ENCODE results near the gene ABCG1.
"Not testable (repeated sequence)": the region's sequence is repeated elsewhere in the genome, so short reads cannot be mapped to it uniquely, and the experiment has no call there.

ABCG1 gene

GRCh38 chr21:42218836-42219605 lies at the start of gene ABCG1:
Gene ABCG1 (plus strand): TSS chr21:42219140. CDS start chr21:42219263, 123 bp downstream.
- DNase-seq, result peak; percentile 74

DNA sequence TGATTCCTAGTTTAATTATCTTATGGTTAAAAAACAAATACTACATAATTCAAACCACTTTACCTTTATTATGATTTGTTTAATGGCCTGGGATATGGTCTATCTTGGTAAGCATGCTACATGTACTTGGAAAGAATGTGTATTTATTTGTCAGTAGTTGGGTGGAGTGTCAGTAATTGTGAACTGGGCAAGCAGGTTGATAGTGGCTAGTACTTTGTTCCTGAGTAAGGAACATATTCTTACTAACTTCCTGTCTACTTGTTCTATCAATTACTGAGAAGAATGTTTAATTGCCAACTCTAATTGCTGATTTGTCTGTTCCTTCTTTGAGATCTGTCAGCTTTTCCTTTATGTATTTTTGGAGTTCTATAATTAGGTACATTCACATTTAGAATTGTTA lies 49.2 kb upstream of the ABCG1 start:
- DNase-seq, result no peak

DNA sequence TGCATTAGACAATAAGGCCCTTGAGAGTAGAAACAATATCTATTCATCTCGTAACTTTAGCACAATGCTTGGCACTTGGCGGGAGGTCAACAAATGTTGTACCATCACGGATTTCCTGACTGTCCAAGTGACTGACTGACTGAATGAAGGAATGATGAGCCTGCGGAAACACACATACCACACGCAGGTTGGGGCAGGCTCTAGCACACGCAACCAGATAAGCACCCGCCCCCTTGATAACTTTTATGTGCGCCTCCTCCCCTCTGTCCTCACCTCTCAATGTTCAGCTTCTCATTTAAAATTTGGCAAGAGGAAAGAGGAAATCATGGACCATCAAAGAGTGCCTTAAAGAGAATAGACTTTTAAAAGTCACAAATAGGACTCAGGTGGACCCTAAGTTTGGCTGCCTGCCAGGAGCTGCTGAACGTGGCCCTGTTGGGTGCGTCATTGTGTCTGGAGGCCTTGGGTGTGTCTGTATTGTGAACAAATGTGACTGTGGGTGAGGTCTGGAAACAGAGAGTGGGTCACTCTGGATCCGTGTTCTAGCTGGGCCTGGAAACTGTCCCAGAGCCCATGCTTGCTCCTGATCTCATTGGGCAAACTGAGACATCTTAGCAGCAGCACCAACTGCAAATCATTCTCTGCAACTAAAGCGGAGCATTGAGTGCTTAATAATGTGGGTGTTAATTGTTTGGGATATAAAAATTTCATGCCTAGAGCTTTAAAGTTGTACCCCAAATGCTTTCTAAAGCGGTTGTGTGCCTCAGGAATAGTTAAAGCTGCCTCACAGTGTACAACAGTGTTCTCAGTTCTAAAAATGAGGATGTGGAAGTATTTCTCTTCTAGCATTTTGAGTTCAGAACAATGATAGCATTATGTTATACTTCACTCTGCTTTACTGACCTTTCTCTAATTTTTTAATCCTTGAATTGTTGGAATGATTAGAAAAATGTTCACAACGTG lies 47.6 kb upstream of the ABCG1 start:
- DNase-seq, result no peak

DNA sequence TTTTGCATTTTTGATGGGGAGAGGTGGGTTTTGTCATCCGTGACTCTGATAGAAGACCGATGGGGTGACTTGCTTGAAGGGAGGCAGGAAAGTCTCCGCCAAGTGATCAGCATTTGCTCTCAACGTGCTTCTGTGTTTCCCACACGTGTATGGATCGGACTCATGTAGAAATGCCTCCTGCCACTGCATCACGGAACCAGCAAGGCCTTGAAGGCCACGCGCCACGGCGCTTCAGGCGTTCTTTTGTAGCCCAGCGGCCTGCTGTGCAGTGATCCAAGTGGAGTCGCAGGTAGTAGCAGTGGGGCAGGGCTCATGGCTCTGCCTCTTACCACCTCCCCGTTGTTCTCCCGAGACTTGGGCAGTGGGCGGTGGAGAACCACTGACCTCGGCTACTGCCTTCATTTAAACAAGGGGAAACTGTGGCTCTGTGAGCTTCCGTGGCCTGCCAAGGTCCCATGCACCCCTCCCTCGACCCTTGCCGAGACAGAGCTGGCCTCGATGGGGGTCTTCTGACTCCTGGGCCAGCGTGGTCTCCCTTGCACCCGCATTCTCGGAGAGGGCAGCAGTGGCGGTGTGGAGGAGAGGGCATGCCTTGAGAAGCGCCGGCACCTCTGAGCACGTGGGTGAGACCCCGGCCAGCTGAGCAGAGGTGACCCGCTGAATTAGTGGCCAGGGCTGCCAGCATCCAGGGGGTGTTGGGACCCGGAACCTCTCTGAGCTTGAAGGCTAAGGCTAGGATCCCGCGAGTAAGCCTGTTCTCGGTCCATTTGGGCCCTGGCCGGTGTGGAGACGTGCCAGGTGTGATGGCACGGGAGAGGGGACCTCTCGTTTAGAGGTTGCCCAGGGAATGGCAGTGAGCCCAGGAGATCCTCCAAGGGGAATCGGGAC lies 46.1 kb upstream of the ABCG1 start:
- DNase-seq, result no peak

GRCh38 chr21:42174173-42174572 lies 44.8 kb upstream of the ABCG1 start:
- DNase-seq, result peak; percentile 13

DNA sequence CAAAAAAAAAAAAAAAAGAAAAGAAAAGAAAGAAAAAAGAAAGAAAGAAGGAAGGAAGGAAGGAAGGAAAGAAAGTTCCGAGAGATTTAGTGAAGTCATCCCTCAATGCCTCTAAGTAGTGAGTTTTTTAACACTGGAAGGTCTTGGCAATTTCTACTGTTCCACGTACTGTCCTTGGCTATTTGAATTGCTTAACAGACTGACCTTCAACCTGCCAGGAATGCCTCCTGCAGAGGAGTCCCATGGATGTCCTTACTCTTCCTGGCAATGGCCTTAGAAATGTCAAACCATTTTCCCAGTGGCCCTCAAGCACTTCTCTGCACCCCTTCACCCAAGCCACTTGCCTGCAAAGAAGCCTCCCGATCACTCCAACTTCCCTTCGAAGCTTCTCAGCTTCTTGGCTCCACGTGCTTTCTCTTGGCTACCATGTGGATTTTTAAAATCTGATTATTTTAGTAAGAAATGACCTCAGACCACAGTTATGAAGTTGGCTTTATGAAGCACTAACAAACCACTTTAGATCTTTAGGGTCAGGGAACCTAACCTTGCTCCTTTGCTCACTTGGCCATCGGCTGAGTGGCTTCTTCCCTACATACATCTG lies 43.7 kb upstream of the ABCG1 start:
- DNase-seq, result no peak

- DNase-seq, result no peak
These were observed 42.1 kb upstream of the ABCG1 start for GRCh38 chr21:42176859-42177258.

DNA sequence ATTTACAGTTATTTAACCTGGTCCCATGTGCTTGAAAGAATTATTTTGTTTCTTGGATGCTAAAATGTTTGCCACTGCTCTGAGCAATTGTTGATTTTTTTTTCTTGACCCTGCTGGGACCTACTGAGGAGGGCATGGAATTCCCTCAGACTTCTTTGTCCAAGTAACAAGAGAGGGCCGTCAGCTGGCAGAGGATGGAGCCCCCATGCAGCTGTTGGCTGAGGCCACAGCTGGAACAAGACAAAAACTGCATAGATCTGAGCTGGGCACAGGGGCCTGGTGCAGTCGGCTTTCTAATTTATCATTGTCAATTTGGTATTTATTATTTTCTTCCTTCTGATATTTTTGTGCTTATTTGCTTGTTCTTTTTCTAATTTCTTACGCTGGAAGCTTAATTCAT lies 39.6 kb upstream of the ABCG1 start:
- no peak for DNase-seq

DNA sequence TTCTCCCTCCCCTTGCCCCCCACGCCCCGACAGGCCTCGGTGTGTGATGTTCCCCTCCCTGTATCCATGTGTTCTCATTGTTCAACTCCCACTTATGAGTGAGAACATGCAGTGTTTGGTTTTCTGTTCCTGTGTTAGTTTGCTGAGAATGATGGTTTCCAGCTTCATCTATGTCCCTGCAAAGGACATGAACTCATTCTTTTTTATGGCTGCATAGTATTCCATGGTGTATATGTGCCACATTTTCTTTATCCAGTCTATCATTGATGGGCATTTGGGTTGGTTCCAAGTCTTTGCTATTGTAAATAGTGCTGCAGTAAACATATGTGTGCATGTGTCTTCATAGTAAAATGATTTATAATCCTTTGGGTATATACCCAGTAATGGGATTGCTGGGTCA lies 38.9 kb upstream of the ABCG1 start:
- not testable (repeated sequence) for DNase-seq

DNA sequence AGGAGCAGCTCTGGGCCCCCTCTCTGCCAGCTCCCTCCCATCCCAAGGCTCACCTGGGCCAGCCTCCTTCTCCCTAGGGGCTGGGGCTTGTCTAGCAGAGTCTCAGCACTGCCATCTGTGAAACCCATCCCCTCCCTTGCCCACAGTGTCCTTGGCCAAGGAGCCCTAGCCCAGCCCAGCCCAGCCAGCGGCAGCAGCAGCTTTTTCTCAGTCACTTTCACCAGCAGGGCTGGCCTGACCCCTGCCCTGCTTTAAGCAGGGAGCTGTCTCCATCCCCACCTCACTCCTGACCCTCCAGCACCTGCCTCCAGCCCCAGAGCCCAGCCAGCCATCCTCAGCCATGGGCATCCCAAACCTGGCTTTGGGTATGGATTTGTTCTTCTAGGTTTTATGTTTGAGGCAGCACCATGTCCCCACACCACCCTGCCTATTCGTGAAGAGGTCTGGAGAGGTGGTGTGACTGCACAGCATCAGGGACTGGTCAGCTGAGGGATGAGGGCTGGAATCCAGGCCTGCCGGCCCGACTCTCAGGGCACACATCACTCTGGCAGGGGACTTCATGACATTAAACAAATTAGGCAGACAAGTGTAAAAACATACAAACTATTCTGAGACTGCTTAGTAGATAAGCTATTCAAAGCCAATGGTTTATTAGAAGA lies 36.1 kb upstream of the ABCG1 start:
- no peak for DNase-seq

DNA sequence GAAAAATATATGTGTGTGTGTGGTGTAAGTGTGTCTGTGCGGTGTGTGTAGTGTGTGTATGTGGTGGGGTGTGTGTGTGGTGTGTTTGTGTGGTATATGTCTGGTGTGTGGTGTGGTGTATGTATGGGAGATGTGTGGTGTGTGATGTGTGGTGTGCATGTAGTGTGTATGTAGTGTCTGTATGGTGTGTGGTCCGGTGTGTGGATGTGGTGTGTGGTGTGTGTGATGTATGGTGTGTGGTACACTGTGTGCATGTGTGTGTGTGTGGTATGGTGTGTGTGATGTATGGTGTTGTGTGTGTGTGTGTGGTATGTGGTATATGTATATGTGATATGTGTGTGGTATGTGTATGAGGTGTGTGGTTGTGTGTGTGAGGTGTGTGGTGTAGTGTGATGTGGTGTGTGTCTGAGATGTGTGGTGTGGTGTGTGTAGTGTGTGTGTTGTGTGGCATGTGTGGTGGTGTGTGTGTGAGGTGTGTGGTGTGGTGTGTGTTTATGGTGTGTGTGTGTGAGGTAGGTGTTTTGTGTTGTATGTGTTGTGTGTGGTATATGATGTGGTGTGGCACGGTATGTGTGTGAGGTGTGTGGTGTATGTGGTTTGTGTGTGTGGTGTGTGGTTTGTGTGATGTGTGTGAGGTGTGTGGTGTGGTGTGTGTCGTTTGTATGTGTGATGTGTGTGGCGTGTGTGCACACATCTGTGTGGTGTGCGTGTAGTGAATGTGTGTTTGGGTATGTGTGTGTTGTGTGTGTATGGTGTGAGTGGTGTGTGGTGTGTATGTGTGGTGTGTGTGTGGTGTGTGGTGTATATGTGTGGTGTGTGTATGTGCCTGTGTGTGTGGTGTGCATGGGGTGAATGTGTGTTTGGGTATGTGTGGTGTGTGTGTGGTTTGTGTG lies 35.3 kb upstream of the ABCG1 start:
- no peak for DNase-seq

- no peak for DNase-seq
These were observed 32.3 kb upstream of the ABCG1 start for GRCh38 chr21:42186591-42186990.

GRCh38 chr21:42187976-42188653 lies 30.8 kb upstream of the ABCG1 start:
- DNase-seq, result no peak

DNA sequence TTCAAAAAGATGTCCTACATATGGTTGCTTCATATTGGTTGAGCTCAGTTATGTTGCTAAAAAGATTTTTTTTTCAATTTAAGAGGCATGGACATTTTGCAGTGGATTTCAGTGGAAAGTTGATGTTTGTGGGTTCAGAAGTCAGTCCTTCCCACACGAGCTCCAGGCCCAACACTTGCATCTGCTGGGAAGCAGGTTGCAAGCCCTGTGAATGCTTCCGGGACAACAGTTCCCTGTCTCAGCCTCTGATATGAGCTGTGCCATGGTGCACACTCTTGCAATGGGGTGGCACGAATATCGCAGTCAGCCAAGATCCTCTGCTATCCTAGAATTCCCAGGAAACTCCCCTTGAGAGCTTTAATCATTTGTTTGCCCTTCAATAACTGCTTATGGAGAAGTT lies 30.3 kb upstream of the ABCG1 start:
- DNase-seq, result no peak

DNA sequence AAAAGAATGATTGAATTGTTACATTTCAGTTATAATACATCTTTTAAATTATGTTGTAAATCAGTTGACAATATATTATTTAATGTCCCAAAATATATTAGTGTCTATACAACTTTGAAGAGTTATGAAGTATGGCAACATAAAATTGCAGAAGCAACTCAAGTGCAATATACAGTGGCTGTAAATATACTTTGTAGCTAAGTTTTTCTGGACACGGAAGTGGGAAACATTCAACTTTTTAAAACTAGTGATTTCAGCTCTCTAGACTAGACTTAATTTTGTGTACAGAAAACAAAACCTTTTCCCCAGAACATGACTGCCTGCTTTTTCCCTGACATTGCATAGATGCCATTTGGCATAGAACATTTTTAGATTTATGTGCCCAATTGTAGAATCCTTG lies 29.5 kb upstream of the ABCG1 start:
- DNase-seq, result no peak

DNA sequence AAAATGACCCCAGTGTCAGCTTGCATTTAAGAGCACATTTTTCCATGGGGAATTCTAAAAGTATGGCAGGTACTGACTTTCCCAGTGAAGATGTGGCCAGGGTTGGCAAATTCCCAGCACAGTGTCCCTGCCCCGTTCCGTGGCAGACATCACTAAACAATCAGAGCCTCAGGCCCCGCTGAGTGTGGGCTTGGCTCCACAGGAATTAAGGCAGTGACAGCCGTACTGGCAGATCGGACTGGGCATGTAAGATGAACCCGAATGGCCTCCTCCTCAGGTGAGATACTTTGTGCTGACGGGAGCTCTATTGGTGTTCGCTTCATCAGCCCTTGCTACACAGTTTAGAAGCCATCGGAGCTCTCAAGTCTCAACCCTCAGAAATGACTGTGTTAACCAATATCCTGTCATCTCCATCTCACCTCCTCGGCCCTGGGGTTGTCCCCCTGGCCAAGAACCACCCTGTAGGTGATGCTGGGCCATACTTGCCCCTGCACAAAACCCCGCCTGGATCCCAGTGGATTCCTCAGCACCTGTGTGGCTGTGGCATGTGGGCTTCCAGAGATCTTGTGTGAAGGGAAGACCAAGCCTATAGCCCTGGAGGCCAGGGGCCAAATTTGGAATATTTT lies 29.0 kb upstream of the ABCG1 start:
- DNase-seq, result no peak

GRCh38 chr21:42190486-42190863 lies 28.5 kb upstream of the ABCG1 start:
- DNase-seq, result no peak

GRCh38 chr21:42191064-42191463 lies 27.9 kb upstream of the ABCG1 start:
- no peak for DNase-seq

DNA sequence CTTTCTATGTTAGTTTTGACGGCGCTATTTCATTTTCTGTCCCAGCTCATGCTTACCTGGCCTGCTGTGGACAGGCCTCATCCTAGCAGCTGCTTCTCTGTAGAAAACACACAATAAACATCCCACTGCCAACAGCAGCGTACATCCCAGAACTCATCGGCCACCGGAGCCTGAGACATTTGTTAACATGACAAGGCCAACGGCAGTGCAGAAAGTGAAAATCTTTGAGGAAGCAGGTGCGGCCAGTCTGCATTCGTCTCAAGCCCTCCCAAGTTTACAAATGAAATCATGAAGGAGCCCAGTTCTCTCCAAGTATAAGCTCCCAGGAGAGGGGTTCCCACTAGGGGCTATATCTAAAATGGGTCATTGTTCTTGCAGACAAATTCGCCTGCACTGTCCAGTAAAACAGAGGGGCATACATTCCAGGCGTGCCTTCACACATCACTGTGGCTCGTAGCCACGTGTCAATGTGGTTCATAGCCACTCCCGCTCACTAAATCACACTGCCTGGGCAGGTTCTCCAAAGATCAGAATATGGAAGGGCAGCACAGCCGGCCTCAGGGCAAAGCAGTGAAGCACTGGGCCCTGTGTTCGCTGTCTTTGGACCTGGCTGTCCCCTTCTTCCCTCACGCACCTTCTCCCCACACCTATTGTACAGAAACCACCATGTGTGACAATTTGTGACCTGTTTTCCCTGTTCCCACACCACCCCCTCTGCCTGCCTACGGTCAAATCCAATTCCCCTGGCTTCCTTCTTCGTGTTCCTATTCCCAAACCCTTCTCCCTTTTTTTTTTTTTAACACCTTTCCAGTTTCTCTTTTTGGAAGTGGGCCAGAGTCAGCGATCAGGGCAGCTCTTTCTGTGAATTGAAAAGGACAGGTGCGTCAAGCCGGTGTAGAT lies 27.0 kb upstream of the ABCG1 start:
- DNase-seq, result no peak
